GM23248 (cell line): ENCODE measurements around the gene GALNT10.

ENCODE experiments used
- EZH2 ChIP-seq: fragments of 200-600 bp; sonication (generic); IDR thresholded peaks from 2 replicates; pipeline ENCODE4 v1.6.1; 2018; ENCODE audit warnings: antibody characterized with exemption, mild to moderate bottlenecking; ENCODE audit not compliant: insufficient read depth, poor library complexity, severe bottlenecking
- EZH2phosphoT487 ChIP-seq: fragments of 200-600 bp; sonication (generic); IDR thresholded peaks from 2 replicates; pipeline ENCODE4 v1.6.1; 2018; ENCODE audit warnings: antibody characterized with exemption, moderate library complexity, mild to moderate bottlenecking, low read depth; ENCODE audit not compliant: insufficient read depth

DNA sequence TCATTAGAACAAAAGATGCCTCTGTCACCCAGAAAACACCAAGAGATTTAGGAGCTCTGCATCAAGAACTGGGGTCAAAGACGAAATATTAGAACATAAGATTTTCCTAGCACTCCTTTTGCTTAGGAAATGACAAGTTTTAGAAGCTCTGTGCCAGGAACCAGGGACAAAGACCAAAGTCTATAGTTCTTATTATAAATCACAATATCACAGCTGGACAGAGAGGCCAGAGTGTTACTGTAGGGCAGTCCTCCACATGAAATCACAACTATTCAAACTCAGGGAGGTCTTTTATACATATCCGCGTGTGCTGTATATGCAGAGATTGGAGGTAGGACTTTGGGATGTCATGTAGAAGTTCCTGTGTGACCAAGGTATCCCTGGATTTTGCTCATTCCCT is 138.5 kb downstream of the GALNT10 start:
- TF ChIP-seq EZH2 (no peak), EZH2phosphoT487 (no peak)
